WERI-Rb-1 (cell line): ENCODE data around the gene ITGB3.

Experiments
- DNase-seq: peaks from one replicate; pipeline ENCODE4 v3.0.0-alpha.2; 2020
- H3K27ac ChIP-seq: fragments of 250-450 bp; sonication (Bioruptor Pico); 2 replicates; pipeline ENCODE4 v1.5.1; 2020; ENCODE audit warnings: mild to moderate bottlenecking, moderate library complexity
- H3K27me3 ChIP-seq: fragments of 250-450 bp; sonication (Bioruptor Pico); 2 replicates; pipeline ENCODE4 v1.5.1; 2021; ENCODE audit warnings: mild to moderate bottlenecking, low read depth, moderate library complexity; ENCODE audit not compliant: insufficient read depth, severe bottlenecking
- H3K36me3 ChIP-seq: fragments of 250-450 bp; sonication (Bioruptor Pico); 2 replicates; pipeline ENCODE4 v1.5.1; 2020; ENCODE audit warnings: mild to moderate bottlenecking, moderate library complexity
- H3K4me3 ChIP-seq: 2 replicates; pipeline ENCODE4 v1.5.1; 2011; ENCODE audit warnings: low read depth, mild to moderate bottlenecking, control low read depth, low read length
- H3K9me3 ChIP-seq: fragments of 250-450 bp; sonication (Bioruptor Pico); 2 replicates; pipeline ENCODE4 v1.5.1; 2021; ENCODE audit warnings: mild to moderate bottlenecking, moderate library complexity; ENCODE audit not compliant: severe bottlenecking
- CTCF ChIP-seq: IDR thresholded peaks from 2 replicates; pipeline ENCODE4 v1.5.1; 2011; ENCODE audit warnings: low read depth, mild to moderate bottlenecking, control low read depth, inconsistent platforms, low read length

ITGB3 gene

GRCh38 chr17:47285003-47285402 lies 31.4 kb downstream of the ITGB3 start:
- no peaks in the 10 kb centered on the region for H3K27me3 ChIP-seq
- no peaks in the 10 kb centered on the region for H3K9me3 ChIP-seq
- no peak for DNase-seq
- H3K36me3 ChIP-seq = no peaks in the 10 kb centered on the region
- no peak overlapping the region for H3K4me3 ChIP-seq
- no peak overlapping the region for H3K27ac ChIP-seq
- no peak for TF ChIP-seq CTCF

GRCh38 chr17:47286198-47286914 lies 32.7 kb downstream of the ITGB3 start:
- no peak for DNase-seq
- Histone ChIP-seq H3K9me3 (no peaks in the 10 kb centered on the region), H3K36me3 (no peaks in the 10 kb centered on the region), H3K27ac (no peak overlapping the region), H3K27me3 (no peaks in the 10 kb centered on the region), H3K4me3 (no peak overlapping the region)
- no peak for TF ChIP-seq CTCF

- no peak for TF ChIP-seq CTCF
- Histone ChIP-seq H3K4me3 (no peak overlapping the region), H3K27ac (no peak overlapping the region), H3K27me3 (no peaks in the 10 kb centered on the region), H3K9me3 (no peaks in the 10 kb centered on the region), H3K36me3 (no peaks in the 10 kb centered on the region)
- no peak for DNase-seq
Observed at GRCh38 chr17:47287068-47287467, 33.4 kb downstream of the ITGB3 start.

- H3K27ac ChIP-seq = no peak overlapping the region
- H3K4me3 ChIP-seq = no peak overlapping the region
- H3K36me3 ChIP-seq = no peaks in the 10 kb centered on the region
- no peak for TF ChIP-seq CTCF
- H3K9me3 ChIP-seq = no peaks in the 10 kb centered on the region
- DNase-seq = no peak
- no peaks in the 10 kb centered on the region for H3K27me3 ChIP-seq
Observed at GRCh38 chr17:47287639-47288038, 34.0 kb downstream of the ITGB3 start.

- no peak for TF ChIP-seq CTCF
- no peak overlapping the region for H3K4me3 ChIP-seq
- H3K27ac ChIP-seq = no peak overlapping the region
- H3K9me3 ChIP-seq = no peaks in the 10 kb centered on the region
- DNase-seq = no peak
- H3K36me3 ChIP-seq = no peaks in the 10 kb centered on the region
- H3K27me3 ChIP-seq = no peaks in the 10 kb centered on the region
Observed at GRCh38 chr17:47288531-47289116, 35.0 kb downstream of the ITGB3 start.

GRCh38 chr17:47289302-47289701 lies 35.7 kb downstream of the ITGB3 start:
- no peak overlapping the region for H3K4me3 ChIP-seq
- H3K9me3 ChIP-seq = no peaks in the 10 kb centered on the region
- DNase-seq = no peak
- no peaks in the 10 kb centered on the region for H3K36me3 ChIP-seq
- no peak overlapping the region for H3K27ac ChIP-seq
- no peaks in the 10 kb centered on the region for H3K27me3 ChIP-seq
- no peak for TF ChIP-seq CTCF
